ENCODE measurements around the gene INPP5E. TPM values are rescaled to one million over a fixed set of nuclear protein-coding genes. Genes with fewer than 3 reads are reported as not detected.

The INPP5E gene
- total RNA-seq, 1 donor from 2014 or later = 29.6 TPM

Other genes with a start within 250 kb of the INPP5E start
- gene LHX3, start 234.7 kb downstream of the INPP5E start, total RNA-seq = 0.07 TPM in 1 of 2 replicates, not detected in the other
- 28.0 and 28.7 TPM in 2 replicates for gene QSOX2, start 194.0 kb downstream of the INPP5E start, total RNA-seq
- gene CCDC187, start 135.8 kb downstream of the INPP5E start, total RNA-seq = 0.07 TPM in 1 of 2 replicates, not detected in the other
- gene GPSM1, start 112.3 kb downstream of the INPP5E start, total RNA-seq = 50.8 and 56.7 TPM in 2 replicates
- gene DNLZ, start 76.1 kb downstream of the INPP5E start, total RNA-seq = 21.3 and 21.7 TPM in 2 replicates
- 1.3 and 1.4 TPM in 2 replicates for gene CARD9, start 66.2 kb downstream of the INPP5E start, total RNA-seq
- 18.2 and 19.0 TPM in 2 replicates for gene SNAPC4, start 39.7 kb downstream of the INPP5E start, total RNA-seq
- 84.1 and 89.3 TPM in 2 replicates for gene ENTR1, start 29.2 kb downstream of the INPP5E start, total RNA-seq
- gene PMPCA, start 29.2 kb downstream of the INPP5E start, total RNA-seq = 82.1 and 86.6 TPM in 2 replicates
- gene SEC16A, start 43.2 kb upstream of the INPP5E start, total RNA-seq = 77.2 and 79.4 TPM in 2 replicates
- 99.0 and 99.7 TPM in 2 replicates for gene NOTCH1, start 106.2 kb upstream of the INPP5E start, total RNA-seq
- 14.1 and 16.8 TPM in 2 replicates for gene EGFL7, start 223.1 kb upstream of the INPP5E start, total RNA-seq
- gene AGPAT2, start 247.6 kb upstream of the INPP5E start, total RNA-seq = 18.4 and 19.0 TPM in 2 replicates